HG03108 (cell line): ENCODE measurements around the gene ABCC5.
"Not testable (repeated sequence)": the region's sequence is repeated elsewhere in the genome, so short reads cannot be mapped to it uniquely, and the experiment has no call there.

ENCODE experiments used
- ATAC-seq: cut with Tn5 transposase; IDR thresholded peaks from one replicate; pipeline ENCODE4 v1.9.1; 2021; ENCODE audit warnings: moderate library complexity; ENCODE audit not compliant: unreplicated experiment

ABCC5 gene

GRCh38 chr3:184016811-184017671 lies 643 bp downstream of the ABCC5 start:
- peak; percentile 48 for ATAC-seq

GRCh38 chr3:184016169-184016570 lies 1.5 kb downstream of the ABCC5 start:
- no peak for ATAC-seq

GRCh38 chr3:184015381-184016019 lies 2.2 kb downstream of the ABCC5 start:
- ATAC-seq = no peak

GRCh38 chr3:184011937-184012889 lies 5.5 kb downstream of the ABCC5 start:
- ATAC-seq = no peak

GRCh38 chr3:184011230-184011876 lies 6.3 kb downstream of the ABCC5 start:
- ATAC-seq = no peak

GRCh38 chr3:184008161-184008560 lies 9.5 kb downstream of the ABCC5 start:
- ATAC-seq = no peak

- ATAC-seq = not testable (repeated sequence)
These were observed 10.4 kb downstream of the ABCC5 start for GRCh38 chr3:184007143-184007813.

- ATAC-seq = peak; percentile 81
These were observed 11.7 kb downstream of the ABCC5 start for GRCh38 chr3:184005941-184006507.

GRCh38 chr3:184004476-184004875 lies 13.2 kb downstream of the ABCC5 start:
- no peak for ATAC-seq

GRCh38 chr3:184003187-184003967 lies 14.3 kb downstream of the ABCC5 start:
- no peak for ATAC-seq

GRCh38 chr3:184002469-184002868 lies 15.2 kb downstream of the ABCC5 start:
- no peak for ATAC-seq

- ATAC-seq = no peak
These were observed 15.9 kb downstream of the ABCC5 start for GRCh38 chr3:184001761-184002160.

- no peak for ATAC-seq
These were observed 26.3 kb downstream of the ABCC5 start for GRCh38 chr3:183991403-183991802.

- no peak for ATAC-seq
These were observed 29.4 kb downstream of the ABCC5 start for GRCh38 chr3:183988216-183988790.

- ATAC-seq = no peak
These were observed 30.6 kb downstream of the ABCC5 start for GRCh38 chr3:183987000-183987600.

- no peak for ATAC-seq
These were observed 32.6 kb downstream of the ABCC5 start for GRCh38 chr3:183984749-183985729.

GRCh38 chr3:183984127-183984740 lies 33.5 kb downstream of the ABCC5 start:
- ATAC-seq = no peak
